ENCODE measurements around the gene RCCD1.

GRCh38 chr15:90933301-90933700, 21.4 kb upstream of the RCCD1 start:
- TF ChIP-seq CTCF (conservative IDR thresholded peaks at IDR 0.05) (no peak), EZH2 (IDR thresholded peaks at IDR 0.05; ENCODE audit: low read depth) (no peak)

Measured in PC-9 (cell line).